ENCODE data around the gene INPP5K.

The INPP5K gene

DNA sequence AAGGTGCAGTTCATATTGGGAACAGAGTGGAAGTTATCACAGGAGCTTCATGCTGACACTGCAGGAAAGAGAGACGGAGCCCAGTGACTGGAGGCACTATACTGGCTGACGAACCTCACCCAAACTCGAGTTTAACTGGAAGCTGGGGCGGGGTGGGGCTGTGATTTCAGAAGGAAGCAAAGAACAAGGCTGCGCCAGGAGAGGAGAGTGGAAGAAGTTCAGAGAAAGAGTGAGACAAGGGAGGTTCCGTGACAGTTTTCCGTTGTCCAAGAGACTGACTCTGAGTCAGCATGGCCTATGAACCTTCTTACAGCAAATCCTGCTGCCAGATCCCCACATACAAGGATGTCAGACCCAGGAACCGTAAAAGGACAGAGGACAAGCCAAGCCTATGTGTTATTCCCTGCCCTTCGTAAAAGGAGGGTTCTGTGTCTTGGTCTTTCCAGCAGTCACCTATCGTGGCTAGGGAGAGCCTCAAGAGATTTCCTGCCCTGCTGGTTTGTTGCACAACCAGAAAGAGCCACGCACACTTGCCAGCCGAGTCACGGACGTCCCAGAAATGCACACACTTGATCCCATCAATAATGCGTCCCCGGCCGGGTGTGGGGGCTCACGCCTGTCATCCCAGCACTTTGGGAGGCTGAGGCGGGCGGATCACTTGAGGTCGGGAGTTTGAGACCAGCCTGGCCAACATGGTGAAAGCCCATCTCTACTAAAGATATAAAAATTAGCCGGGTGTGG lies 41.1 kb upstream of the INPP5K start:
- peak in 1 of 2 experiments; percentile 44 for DNase-seq (ENCODE audit: low read depth in 1 of 2, low spot score in 1 of 2)
- no peak for TF ChIP-seq JUND (IDR thresholded peaks at IDR 0.05; ENCODE audit: low read depth)
- in situ Hi-C loops (cut with HindIII; ENCODE audit: low pct_unique_long_range_greater_than_20kb, low sequenced_read_pairs), result no loop called here

DNA sequence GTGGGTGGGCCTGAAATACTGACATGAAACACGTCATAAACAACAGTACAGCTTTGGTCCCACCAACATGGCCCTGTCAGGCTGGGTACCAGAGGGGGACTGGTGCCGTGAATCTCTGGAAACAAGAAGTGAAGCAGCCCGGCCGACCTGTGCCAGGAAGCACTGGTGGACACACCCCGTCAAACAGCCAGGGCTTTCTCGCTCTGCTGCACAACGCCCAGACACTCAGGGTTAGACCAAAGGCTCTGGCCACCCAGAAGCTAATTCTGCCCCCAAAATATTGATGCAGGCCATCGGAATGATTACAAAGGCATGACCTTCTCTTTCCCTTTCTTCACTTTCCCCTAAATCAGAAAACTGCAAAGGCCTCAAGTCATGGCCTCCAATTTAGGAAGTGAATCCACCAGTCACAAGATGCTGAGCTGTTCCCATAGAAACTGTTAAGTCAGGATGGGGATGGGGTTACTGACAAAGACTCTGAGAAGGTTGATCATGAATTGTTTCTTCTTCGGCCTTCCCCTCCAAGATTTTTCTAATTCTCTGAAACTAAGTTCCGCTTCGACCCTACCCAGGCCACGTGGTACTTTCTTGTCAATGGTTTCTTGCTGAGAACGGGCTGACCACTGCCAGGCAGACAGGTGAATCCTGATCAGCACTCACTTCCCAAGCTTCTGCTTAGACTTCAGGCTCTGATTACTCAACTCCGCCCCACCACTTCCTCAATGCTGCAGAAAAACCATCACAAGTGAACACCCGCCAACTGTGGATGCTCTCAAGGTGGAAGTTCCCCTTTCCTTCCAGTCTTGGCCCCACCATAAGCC lies 39.4 kb upstream of the INPP5K start:
- no peak for DNase-seq (ENCODE audit: low read depth in 1 of 2, low spot score in 1 of 2)
- no peak for TF ChIP-seq JUND (IDR thresholded peaks at IDR 0.05; ENCODE audit: low read depth)
- in situ Hi-C loops (cut with HindIII; ENCODE audit: low pct_unique_long_range_greater_than_20kb, low sequenced_read_pairs), result no loop called here

DNA sequence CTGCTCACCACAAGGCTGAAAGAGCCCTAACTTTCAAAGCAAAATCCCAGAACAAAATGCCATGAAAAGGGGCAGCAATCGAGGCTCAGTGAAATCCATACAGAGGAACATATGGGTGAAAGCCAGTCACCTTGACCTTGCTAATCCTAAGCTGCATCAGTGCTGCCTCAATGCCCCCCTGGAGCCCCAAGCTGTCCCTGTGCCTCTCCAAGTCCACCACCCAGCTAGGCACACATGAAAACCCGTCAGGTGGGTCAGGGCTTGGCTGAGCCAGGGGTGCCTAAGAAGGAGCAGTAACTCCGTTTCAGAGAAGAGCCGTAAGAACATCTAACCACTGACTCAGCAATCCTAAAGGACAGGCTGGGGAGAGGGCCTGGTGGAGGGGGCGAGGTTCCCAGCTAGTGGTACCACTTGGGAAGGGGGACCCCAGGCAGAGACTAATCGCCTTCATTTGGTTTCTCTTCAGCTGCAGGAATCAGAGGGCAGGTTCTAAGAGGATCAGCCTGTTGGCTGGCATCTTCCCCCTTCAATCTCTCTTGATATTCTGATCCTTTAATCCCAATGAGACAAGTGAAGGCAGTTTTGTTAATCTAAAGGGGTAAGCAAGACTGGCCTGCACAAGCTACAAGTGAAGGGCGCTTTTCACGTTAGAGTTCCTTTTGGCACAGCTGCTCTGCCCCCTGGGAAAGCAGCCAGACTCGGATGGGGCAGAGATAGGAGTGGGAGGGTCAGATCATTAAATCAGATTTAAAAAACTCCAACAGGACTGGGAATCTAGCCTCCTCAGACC lies 38.5 kb upstream of the INPP5K start:
- no peak for TF ChIP-seq JUND (IDR thresholded peaks at IDR 0.05; ENCODE audit: low read depth)
- in situ Hi-C loops (cut with HindIII; ENCODE audit: low pct_unique_long_range_greater_than_20kb, low sequenced_read_pairs), result no loop called here
- no peak for DNase-seq (ENCODE audit: low read depth in 1 of 2, low spot score in 1 of 2)

DNA sequence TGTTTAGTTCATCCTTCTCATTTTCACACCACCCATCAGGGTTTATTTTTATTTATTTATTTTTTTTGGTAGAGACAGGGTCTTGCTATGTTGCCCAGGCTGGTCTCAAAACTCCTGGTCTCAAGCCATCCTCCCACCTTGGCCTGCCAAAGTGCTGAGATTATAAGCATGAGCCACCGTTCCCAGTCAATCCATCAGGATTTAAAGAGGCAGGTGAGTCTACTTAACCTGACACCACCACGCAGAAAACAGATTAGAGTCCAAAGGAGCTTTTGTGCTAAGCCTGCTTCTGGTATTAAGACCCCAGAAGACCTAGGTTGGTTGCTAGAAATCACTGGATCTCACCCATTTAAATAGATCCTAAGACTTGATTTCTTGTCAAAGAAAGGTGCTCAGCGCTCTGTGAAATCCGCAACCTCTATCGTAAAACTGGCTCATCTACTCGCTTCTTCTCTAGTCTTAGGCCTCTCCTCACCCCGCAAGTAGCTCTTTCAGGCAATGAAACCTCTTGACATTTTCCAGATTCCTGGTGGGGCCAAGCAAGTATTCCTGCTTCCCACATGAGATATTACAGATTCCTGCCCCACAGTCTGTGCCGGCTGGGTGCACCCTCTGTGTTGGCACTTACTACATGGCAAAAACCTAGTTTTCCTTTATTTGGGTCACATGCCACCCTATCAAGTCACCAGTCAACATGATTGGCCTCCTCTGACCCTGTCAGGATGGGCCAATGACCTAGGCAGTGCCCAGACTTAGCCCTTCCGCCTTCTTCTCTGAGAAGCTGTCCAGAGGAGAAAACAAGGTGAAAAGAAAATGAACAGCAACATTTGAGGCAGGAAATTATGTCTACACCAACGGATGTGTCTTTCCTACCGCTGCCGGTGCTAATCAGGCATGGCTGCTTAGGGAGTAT lies 37.2 kb upstream of the INPP5K start:
- DNase-seq (ENCODE audit: low read depth in 1 of 2, low spot score in 1 of 2), result no peak
- no peak for TF ChIP-seq JUND (IDR thresholded peaks at IDR 0.05; ENCODE audit: low read depth)
- in situ Hi-C loops (cut with HindIII; ENCODE audit: low pct_unique_long_range_greater_than_20kb, low sequenced_read_pairs), result no loop called here

DNA sequence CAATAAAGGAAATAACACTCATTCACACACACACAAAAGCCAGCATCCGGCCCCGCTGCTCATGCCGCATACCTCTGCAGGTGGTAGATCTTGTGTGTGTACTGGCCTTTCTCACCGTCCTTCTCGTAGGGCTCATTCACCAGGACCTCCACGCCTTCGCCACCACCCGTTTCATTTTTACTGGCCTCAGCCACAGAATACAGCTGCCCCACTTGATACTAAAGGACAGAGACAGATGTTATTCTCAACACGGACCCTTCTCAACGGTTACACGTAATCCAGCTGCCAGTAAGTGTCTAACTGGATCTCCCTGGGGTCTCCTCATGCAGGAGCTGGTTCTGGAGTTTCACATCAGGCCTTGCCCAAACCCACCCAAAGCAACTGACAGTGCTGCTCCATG lies 36.5 kb upstream of the INPP5K start:
- no peak for TF ChIP-seq JUND (IDR thresholded peaks at IDR 0.05; ENCODE audit: low read depth)
- no peak for DNase-seq (ENCODE audit: low read depth in 1 of 2, low spot score in 1 of 2)
- in situ Hi-C loops (cut with HindIII; ENCODE audit: low pct_unique_long_range_greater_than_20kb, low sequenced_read_pairs), result no loop called here

DNA sequence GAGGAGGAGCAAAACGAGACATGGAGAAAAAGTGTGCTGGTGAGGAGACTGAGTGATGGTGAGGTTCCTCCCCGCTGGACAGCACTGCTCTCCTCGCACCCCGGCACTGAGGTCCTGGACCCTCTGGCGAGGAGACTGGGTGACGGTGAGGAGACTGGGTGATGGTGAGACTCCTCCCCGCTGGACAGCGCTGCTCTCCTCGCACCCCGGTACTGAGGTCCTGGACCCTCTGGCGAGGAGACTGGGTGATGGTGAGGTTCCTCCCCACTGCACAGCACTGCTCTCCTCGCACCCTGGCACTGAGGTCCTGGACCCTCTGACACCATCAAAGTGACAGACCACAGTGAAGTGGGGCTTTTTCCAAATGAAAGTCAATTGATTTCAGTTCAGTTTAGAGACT lies 35.3 kb upstream of the INPP5K start:
- no peak for DNase-seq (ENCODE audit: low read depth in 1 of 2, low spot score in 1 of 2)
- in situ Hi-C loops (cut with HindIII; ENCODE audit: low pct_unique_long_range_greater_than_20kb, low sequenced_read_pairs), result no loop called here
- no peak for TF ChIP-seq JUND (IDR thresholded peaks at IDR 0.05; ENCODE audit: low read depth)

DNA sequence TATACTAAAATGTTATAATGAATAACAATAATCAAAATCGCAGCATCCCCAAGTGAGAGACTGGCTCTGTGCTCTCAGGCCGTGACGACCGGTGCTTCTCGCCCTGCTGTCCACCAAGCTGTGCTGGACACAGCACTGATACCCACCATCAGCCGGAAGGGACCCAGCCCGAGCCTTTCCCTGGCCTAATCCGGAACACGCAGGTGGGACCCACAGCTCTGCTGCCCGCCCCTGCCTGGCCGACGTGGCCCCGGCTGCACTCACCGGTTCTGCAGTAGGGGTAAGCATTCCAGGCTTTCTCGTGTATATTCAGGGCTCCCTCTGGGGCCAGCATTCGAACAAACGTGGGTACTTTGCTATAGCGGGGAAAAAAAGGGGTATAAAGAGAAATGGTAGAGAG lies 31.6 kb upstream of the INPP5K start:
- in situ Hi-C loops (cut with HindIII; ENCODE audit: low pct_unique_long_range_greater_than_20kb, low sequenced_read_pairs), result no loop called here
- no peak for TF ChIP-seq JUND (IDR thresholded peaks at IDR 0.05; ENCODE audit: low read depth)
- DNase-seq (ENCODE audit: low read depth in 1 of 2, low spot score in 1 of 2), result no peak

DNA sequence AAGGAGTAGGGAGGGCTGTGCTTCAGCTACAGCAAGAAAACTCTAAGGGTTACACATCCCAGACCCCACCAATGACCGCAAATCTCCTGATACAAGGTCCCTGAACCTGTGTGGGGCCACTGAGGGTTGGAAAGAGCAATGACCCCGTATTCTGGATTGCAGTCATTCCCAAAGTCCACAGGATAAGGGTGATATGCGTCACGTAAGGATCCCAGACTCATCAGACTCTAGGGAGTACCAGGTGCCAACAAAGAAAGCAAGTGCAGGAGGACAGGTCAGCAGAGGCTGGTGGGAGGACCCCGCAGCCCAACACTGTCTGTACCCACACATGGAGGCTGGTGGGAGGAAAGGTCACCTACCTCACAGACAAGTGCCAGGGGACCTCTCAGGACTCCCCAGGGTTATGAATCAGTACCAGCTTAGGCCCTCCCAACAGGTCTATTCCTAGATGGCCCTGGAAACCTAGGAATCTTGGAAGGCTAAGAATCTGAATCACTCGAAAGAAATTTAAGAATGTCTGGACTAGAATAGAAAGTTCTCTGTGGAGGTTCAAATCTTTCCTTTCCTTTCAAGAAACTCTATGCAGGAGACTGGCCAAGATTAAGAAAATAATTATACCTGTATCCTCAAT lies 30.0 kb upstream of the INPP5K start:
- no peak for DNase-seq (ENCODE audit: low read depth in 1 of 2, low spot score in 1 of 2)
- no peak for TF ChIP-seq JUND (IDR thresholded peaks at IDR 0.05; ENCODE audit: low read depth)
- in situ Hi-C loops (cut with HindIII; ENCODE audit: low pct_unique_long_range_greater_than_20kb, low sequenced_read_pairs), result no loop called here

DNA sequence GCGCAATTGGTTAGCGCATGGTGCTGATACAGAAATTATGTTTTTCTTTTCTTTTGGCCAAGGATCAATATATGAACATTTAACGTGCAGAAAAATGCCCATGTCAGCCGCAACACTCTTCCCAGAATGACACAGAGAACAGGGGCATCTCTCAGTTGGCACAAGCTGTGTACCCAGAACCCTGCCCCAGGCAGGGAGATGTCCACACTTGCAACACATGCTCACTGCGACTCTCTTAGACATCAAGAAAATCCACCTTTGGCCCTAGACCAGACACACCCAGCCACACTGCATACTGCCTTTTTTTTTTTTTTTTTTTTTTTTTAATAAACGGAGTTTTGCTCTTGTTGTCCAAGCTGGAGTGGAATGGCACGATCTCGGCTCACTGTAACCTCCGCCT lies 29.2 kb upstream of the INPP5K start:
- no peak for TF ChIP-seq JUND (IDR thresholded peaks at IDR 0.05; ENCODE audit: low read depth)
- in situ Hi-C loops (cut with HindIII; ENCODE audit: low pct_unique_long_range_greater_than_20kb, low sequenced_read_pairs), result no loop called here
- no peak for DNase-seq (ENCODE audit: low read depth in 1 of 2, low spot score in 1 of 2)

DNA sequence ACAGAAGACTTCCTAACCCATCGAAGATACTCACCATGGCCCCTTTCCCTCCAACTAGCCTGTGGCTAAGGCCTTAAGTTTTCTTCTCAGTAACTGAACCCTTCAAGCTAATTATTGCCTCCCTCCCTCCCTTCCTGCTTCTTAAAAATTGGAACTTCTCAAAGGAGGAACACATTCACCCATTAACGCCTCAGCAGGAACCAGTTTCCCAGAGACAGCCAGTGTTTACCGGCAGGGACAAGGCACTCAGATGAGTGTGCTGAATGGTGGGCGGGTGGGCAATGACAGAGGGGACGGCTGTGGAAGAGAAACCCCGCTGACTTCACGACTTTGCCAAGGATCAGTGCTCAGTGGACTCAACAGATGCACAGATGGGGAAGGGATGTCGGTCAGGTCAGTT lies 25.9 kb upstream of the INPP5K start:
- in situ Hi-C loops (cut with HindIII; ENCODE audit: low pct_unique_long_range_greater_than_20kb, low sequenced_read_pairs), result no loop called here
- TF ChIP-seq JUND (IDR thresholded peaks at IDR 0.05; ENCODE audit: low read depth), result no peak
- no peak for DNase-seq (ENCODE audit: low read depth in 1 of 2, low spot score in 1 of 2)

DNA sequence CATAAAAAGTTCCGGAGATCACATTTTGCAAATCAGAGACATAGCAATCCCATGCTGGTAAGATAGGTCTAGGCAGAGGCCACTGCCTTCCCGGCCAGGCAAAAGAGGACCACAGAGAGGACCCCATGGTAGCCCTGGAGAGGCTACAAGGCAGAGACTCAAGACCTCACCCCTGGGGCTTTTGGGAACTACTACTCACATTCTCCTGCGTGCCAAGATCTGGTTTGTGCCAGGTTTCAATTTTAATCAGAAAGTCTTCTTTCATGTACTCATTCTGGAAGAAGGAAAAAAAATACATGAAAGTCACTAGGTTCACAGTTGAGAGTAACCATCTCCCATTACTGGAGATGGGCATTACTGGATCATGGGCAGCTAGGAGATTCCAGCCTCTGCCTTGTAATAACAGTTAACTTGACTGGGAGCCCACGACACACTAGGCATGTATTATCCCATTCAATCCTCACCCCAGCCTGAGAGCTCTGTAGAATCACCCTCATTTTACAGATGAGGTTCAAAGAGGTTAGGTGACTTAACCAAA lies 25.0 kb upstream of the INPP5K start:
- in situ Hi-C loops (cut with HindIII; ENCODE audit: low pct_unique_long_range_greater_than_20kb, low sequenced_read_pairs), result no loop called here
- TF ChIP-seq JUND (IDR thresholded peaks at IDR 0.05; ENCODE audit: low read depth), result no peak
- DNase-seq (ENCODE audit: low read depth in 1 of 2, low spot score in 1 of 2), result no peak

Measured in T47D (cell line).